K562 (cell line): ENCODE measurements around the gene ANKMY1. TPM values are rescaled to one million over a fixed set of nuclear protein-coding genes. Genes with fewer than 3 reads are reported as not detected.

Experiments used
- ATAC-seq: fragments of 200-7000 bp; cut with Tn5 transposase; 3 replicates; pipeline ENCODE4 v1.9.1; 2020; ENCODE audit warnings: moderate library complexity
- BruUV-seq: library from RNA; stranded (reverse); fragments of 400-500 nt; replicated peaks from 2 replicates; lab custom pipeline; 2021; lab: Mats Ljungman, UMichigan
- CTCF ChIA-PET: fragments of 300-600 bp; formaldehyde crosslinking; extraction: SDS; loops from one replicate; lab custom pipeline; 2021; ENCODE audit warnings: low intra/inter-chr PET ratio; lab: Yijun Ruan, JAX
- POLR2A ChIA-PET: fragments of 300-600, 350-650 bp; sonication (Branson Sonifier 250); formaldehyde crosslinking; extraction: SDS; loops from one replicate; lab custom pipeline; 2021; ENCODE audit warnings: antibody characterized with exemption, inconsistent platforms; lab: Yijun Ruan, JAX
- DNase-seq, 4 experiments: peaks; one replicate each; pipeline versions ENCODE4 v3.0.0 to v3.0.0-alpha.2; 2011 to 2018; ENCODE audit warnings: low spot score in 3 of 4, mixed read lengths in 3 of 4; ENCODE audit errors: extremely low read depth in 1 of 4
- FAIRE-seq: peaks from 2 replicates; lab custom pipeline; 2011; peaks lifted over from hg19 to GRCh38; lab: Jason Lieb, UNC
- H2AFZ ChIP-seq: 2 replicates; pipeline ENCODE4 v1.6.0; 2011; ENCODE audit warnings: low read depth, low read length, control low read depth, inconsistent platforms
- H3K27ac ChIP-seq: fragments of 200-600 bp; 3 replicates; pipeline ENCODE4 v1.8.0; 2011; ENCODE audit warnings: low read depth, mild to moderate bottlenecking, control low read depth, inconsistent platforms, low read length, moderate library complexity, mixed read lengths; ENCODE audit errors: extremely low read depth
- H3K27me3 ChIP-seq, 2 experiments: fragments of 300-600 bp in 1 of 2; 2 replicates in 1 of 2; 3 replicates in 1 of 2; pipeline versions ENCODE4 v1.6.0 to v1.8.0; 2011; ENCODE audit warnings: inconsistent platforms in 2 of 2, low read length in 2 of 2, mild to moderate bottlenecking in 1 of 2, mixed read lengths in 1 of 2, moderate library complexity in 1 of 2; ENCODE audit not compliant: control insufficient read depth in 2 of 2, insufficient read depth in 2 of 2
- H3K36me3 ChIP-seq: fragments of 300-600 bp; 3 replicates; pipeline ENCODE4 v1.8.0; 2011; ENCODE audit warnings: mild to moderate bottlenecking, low read length, inconsistent platforms; ENCODE audit not compliant: control insufficient read depth, insufficient read depth
- H3K4me1 ChIP-seq, 2 experiments: fragments of 200-600 bp in 1 of 2; replicated peaks in 1 of 2; 2 replicates in 1 of 2; 3 replicates in 1 of 2; pipeline versions ENCODE4 v1.5.1 to v1.8.0; 2011; ENCODE audit warnings: inconsistent platforms in 2 of 2, low read length in 2 of 2, mild to moderate bottlenecking in 1 of 2, mixed read lengths in 1 of 2, moderate library complexity in 1 of 2; ENCODE audit not compliant: control insufficient read depth in 2 of 2, insufficient read depth in 2 of 2
- H3K4me2 ChIP-seq: 2 replicates; pipeline ENCODE4 v1.6.1; 2011; ENCODE audit warnings: low read length, control low read depth, inconsistent platforms, mixed read lengths; ENCODE audit not compliant: insufficient read depth
- H3K4me3 ChIP-seq: fragments of 200-600 bp; sonication (generic), shearing (Covaris generic); 2 replicates; pipeline ENCODE4 v1.5.1; 2016; ENCODE audit warnings: control low read depth, inconsistent platforms
- H3K79me2 ChIP-seq: fragments of 200-600 bp; 3 replicates; pipeline ENCODE4 v1.8.0; 2011; ENCODE audit warnings: low read length, inconsistent platforms; ENCODE audit not compliant: control insufficient read depth, insufficient read depth
- H3K9ac ChIP-seq, 2 experiments: 2 replicates each; pipeline versions ENCODE4 v1.6.0 to v1.6.1; 2011; ENCODE audit warnings: low read depth in 2 of 2, low read length in 2 of 2, control low read depth in 1 of 2, inconsistent platforms in 1 of 2, mild to moderate bottlenecking in 1 of 2, mixed read lengths in 1 of 2; ENCODE audit not compliant: insufficient read depth in 1 of 2
- H3K9me1 ChIP-seq: one replicate; pipeline ENCODE4 v1.6.0; 2011; ENCODE audit warnings: inconsistent platforms, mild to moderate bottlenecking, low read length, moderate library complexity; ENCODE audit not compliant: control insufficient read depth, insufficient read depth
- H3K9me3 ChIP-seq: replicated peaks from 2 replicates; pipeline ENCODE4 v1.5.1; 2011; ENCODE audit warnings: low read depth, low read length, inconsistent platforms; ENCODE audit not compliant: control insufficient read depth, insufficient read depth
- H4K20me1 ChIP-seq: replicated peaks from 2 replicates; pipeline ENCODE4 v1.6.1; 2011; ENCODE audit warnings: low read length, inconsistent platforms, mixed read lengths; ENCODE audit not compliant: control insufficient read depth, insufficient read depth
- CTBP1 ChIP-seq: fragments of 450-650 bp; IDR thresholded peaks from 2 replicates; pipeline ENCODE4 v1.6.1; 2016; ENCODE audit warnings: borderline replicate concordance
- ELF2 ChIP-seq: fragments of 250-450 bp; sonication (Bioruptor Pico); IDR thresholded peaks from 2 replicates; pipeline ENCODE4 v1.5.0; 2021; ENCODE audit warnings: mild to moderate bottlenecking
- HDAC6 ChIP-seq: IDR thresholded peaks from 2 replicates; pipeline ENCODE4 v1.6.1; 2012; ENCODE audit warnings: low read depth, mild to moderate bottlenecking, control low read depth, inconsistent platforms, low read length, moderate library complexity
- LCOR ChIP-seq: sonication (generic); formaldehyde crosslinking; IDR thresholded peaks from 2 replicates; pipeline ENCODE4 v1.8.0; 2022; ENCODE audit warnings: mild to moderate bottlenecking, missing genetic modification reagents
- PHF8 ChIP-seq: fragments of 200-600 bp; sonication (generic); IDR thresholded peaks from 2 replicates; pipeline ENCODE4 v1.6.1; 2012; ENCODE audit warnings: mixed run types, mild to moderate bottlenecking, inconsistent platforms, low read length, moderate library complexity, borderline replicate concordance
- SAP30 ChIP-seq: fragments of 200-600 bp; sonication (generic); IDR thresholded peaks from 2 replicates; pipeline ENCODE4 v1.6.1; 2012; ENCODE audit warnings: borderline replicate concordance, low read depth, mild to moderate bottlenecking, moderate library complexity, low read length, control low read depth, inconsistent platforms; ENCODE audit not compliant: insufficient read depth, poor library complexity, severe bottlenecking
- WGBS: fragments of 100-300 bp; shearing (Covaris generic); methylation state at CpG from one replicate; pipeline ENCODE4 v1.1.6; 2016; ENCODE audit warnings: low coverage, mixed read lengths; ENCODE audit not compliant: insufficient coverage; ENCODE audit errors: missing lambda C conversion rate; 5-methylcytosine and 5-hydroxymethylcytosine counted together
- in situ Hi-C: fragments of 300-500 bp; cut with MboI; formaldehyde crosslinking; loops from 4 replicates; pipeline ENCODE4 v1.15.0; 2018; ENCODE audit warnings: inconsistent platforms, mixed read lengths
- intact Hi-C: fragments of 100-400 bp; cut with micrococcal nuclease; formaldehyde crosslinking; loops from 2 replicates; pipeline ENCODE4 v1.14.2; 2022
- polyA plus RNA-seq, 8 experiments: library from polyadenylated mRNA; depleted of rRNA in 4 of 8; stranded (reverse) in 5 of 8; unstranded in 3 of 8; fragments of >200 nt; fragmentation: Nextera tagmentation in 2 of 8; fragmentation: Illumina TruSeq in 1 of 8; extraction: Ambion mirVana in 2 of 8; extraction: Trizol in 1 of 8; gene quantifications; 2 replicates each; pipeline versions ENCODE4 v1.2.1 to v1.2.3, GENCODE V29; 2011 to 2014; ENCODE audit warnings: inconsistent platforms in 1 of 8, missing spikeins in 1 of 8
- total RNA-seq, 7 experiments: library from RNA; depleted of rRNA in 6 of 7; stranded (reverse); fragments of >200 nt in 6 of 7; fragmentation: Illumina TruSeq in 2 of 7; extraction: Trizol in 2 of 7; gene quantifications; 2 replicates each; pipeline versions ENCODE4 v1.2.1 to v1.2.3, GENCODE V29; 2011 to 2021; ENCODE audit warnings: low replicate concordance in 1 of 7
- TF ChIP-seq, protein P1 (sequence below): sonication (generic); formaldehyde crosslinking; IDR thresholded peaks from 2 replicates; pipeline ENCODE4 v1.8.0; 2023; ENCODE audit warnings: mild to moderate bottlenecking, missing genetic modification reagents
- TF ChIP-seq, protein P2 (sequence below), 3 experiments: fragments of 200-800 bp in 1 of 3; fragments of 250-450 bp in 1 of 3; fragments of 450-650 bp in 1 of 3; sonication (Bioruptor Pico) in 1 of 3; sonication (Bioruptor generic) in 1 of 3; formaldehyde crosslinking in 1 of 3; IDR thresholded peaks; 2 replicates each; pipeline versions ENCODE4 v1.6.1 to v1.8.0; 2016 to 2022; ENCODE audit warnings: mild to moderate bottlenecking in 2 of 3, missing genetic modification characterization in 2 of 3, missing compliant biosample characterization in 1 of 3, moderate library complexity in 1 of 3

Gene ANKMY1
- total and polyA plus RNA-seq, 9 of the 15 experiments (the other 6 are each of a cell fraction or from before 2014, with no cell fraction given) = 0.75 to 15.1 (median 11.7) TPM

DNA sequence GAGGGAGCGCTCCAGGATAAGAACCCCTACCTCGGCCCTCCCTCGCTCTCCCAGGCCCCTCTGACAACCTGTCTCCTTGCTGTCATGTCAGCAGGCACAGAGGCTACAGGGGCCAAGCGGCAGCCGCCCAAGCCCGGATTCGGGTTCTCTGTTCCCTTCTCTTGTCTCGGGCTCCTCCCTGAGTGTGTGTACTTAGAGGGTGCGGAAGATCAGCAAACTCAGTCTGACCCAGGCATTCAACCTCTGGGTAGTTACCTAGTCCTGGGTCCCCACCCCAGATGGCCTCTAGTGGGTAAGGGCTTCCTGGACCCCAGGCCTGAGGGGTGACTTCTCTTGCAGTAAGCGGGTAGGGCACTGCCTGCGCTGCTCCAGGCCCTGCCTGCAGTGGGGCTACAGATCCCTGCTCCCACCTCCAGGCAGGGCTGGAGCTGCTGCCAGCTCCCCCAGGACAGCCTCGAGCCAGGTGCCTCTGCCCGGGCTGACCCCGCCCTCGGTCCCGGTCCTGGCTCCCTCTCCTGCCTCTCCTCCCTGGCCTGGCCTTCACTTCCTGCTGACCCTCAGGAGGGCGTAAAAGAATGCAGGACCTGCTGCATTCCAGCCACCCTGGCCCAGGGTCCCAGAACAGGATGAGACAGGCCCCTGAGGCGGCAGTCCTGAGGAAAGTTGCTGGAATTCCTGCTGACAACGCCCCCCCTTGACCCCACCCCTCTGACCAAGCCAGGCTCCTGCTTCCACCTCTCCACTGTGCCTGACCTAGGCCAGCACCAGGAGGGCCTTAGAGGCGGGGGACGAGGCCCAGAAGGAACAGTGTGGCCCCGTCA is 100.4 kb downstream of the ANKMY1 start (continued):
- TF ChIP-seq LCOR (CRISPR knock-in tag) = no peak
- TF ChIP-seq CTBP1 = no peak
- TF ChIP-seq SAP30 = no peak
- no peak for TF ChIP-seq HDAC6

DNA sequence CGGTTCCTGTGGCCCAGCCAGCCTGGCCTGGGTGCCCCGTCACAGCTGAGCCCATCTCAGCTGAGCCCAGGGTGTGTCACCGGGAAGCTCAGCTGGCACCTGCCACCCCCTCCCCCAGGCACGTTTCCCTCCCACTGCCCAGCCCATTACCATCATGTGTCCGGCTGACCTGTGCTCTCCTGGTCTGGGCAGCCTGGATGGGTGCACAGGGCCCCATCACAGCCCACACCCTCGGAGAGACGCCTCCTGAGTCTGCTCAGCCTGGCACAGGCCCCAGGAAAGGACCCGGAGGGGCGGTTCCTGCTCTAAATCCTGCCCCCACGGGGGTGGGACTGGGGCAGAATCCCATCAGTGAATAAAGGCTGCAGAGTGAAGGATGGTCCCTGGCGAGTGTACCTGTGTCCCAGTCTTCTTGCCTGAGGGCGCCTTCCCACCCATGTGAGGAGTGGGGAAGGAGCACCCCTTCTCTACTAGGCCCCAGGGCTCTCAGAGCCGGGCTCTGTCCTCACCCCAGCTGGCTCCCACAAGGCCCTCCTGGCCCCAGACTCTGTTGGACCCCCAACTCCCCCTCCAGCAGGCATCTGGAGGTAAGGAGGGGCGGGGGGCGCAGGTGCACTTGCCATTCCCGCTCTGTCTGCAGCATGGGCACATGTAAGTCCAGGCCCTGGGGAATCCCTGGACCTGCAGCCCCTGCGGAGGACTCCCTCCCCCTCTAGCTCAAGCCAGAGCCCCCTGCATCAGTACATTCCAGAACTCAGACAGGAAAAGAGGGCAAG is 101.2 kb downstream of the ANKMY1 start:
- intact Hi-C loops = no loop called here
- BruUV-seq = no TSS peak
- CTCF ChIA-PET = no interaction called here
- TF ChIP-seq ELF2 (CRISPR knock-in tag) (no peak), PHF8 (no peak)
- TF ChIP-seq, protein P1, sequence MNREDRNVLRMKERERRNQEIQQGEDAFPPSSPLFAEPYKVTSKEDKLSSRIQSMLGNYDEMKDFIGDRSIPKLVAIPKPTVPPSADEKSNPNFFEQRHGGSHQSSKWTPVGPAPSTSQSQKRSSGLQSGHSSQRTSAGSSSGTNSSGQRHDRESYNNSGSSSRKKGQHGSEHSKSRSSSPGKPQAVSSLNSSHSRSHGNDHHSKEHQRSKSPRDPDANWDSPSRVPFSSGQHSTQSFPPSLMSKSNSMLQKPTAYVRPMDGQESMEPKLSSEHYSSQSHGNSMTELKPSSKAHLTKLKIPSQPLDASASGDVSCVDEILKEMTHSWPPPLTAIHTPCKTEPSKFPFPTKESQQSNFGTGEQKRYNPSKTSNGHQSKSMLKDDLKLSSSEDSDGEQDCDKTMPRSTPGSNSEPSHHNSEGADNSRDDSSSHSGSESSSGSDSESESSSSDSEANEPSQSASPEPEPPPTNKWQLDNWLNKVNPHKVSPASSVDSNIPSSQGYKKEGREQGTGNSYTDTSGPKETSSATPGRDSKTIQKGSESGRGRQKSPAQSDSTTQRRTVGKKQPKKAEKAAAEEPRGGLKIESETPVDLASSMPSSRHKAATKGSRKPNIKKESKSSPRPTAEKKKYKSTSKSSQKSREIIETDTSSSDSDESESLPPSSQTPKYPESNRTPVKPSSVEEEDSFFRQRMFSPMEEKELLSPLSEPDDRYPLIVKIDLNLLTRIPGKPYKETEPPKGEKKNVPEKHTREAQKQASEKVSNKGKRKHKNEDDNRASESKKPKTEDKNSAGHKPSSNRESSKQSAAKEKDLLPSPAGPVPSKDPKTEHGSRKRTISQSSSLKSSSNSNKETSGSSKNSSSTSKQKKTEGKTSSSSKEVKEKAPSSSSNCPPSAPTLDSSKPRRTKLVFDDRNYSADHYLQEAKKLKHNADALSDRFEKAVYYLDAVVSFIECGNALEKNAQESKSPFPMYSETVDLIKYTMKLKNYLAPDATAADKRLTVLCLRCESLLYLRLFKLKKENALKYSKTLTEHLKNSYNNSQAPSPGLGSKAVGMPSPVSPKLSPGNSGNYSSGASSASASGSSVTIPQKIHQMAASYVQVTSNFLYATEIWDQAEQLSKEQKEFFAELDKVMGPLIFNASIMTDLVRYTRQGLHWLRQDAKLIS (CRISPR knock-in tag) = no peak
- TF ChIP-seq, protein P2, sequence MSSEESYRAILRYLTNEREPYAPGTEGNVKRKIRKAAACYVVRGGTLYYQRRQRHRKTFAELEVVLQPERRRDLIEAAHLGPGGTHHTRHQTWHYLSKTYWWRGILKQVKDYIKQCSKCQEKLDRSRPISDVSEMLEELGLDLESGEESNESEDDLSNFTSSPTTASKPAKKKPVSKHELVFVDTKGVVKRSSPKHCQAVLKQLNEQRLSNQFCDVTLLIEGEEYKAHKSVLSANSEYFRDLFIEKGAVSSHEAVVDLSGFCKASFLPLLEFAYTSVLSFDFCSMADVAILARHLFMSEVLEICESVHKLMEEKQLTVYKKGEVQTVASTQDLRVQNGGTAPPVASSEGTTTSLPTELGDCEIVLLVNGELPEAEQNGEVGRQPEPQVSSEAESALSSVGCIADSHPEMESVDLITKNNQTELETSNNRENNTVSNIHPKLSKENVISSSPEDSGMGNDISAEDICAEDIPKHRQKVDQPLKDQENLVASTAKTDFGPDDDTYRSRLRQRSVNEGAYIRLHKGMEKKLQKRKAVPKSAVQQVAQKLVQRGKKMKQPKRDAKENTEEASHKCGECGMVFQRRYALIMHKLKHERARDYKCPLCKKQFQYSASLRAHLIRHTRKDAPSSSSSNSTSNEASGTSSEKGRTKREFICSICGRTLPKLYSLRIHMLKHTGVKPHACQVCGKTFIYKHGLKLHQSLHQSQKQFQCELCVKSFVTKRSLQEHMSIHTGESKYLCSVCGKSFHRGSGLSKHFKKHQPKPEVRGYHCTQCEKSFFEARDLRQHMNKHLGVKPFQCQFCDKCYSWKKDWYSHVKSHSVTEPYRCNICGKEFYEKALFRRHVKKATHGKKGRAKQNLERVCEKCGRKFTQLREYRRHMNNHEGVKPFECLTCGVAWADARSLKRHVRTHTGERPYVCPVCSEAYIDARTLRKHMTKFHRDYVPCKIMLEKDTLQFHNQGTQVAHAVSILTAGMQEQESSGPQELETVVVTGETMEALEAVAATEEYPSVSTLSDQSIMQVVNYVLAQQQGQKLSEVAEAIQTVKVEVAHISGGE (CRISPR knock-in tag; IDR thresholded peaks at IDR 0.05) = no peak

More for the DNA sequence above, 101.2 kb downstream of the ANKMY1 start:
- Histone ChIP-seq H3K9ac (no peak overlapping the region), H3K4me2 (no peak overlapping the region), H3K27ac (no peak overlapping the region), H3K27me3 (peaks cover 0 to 44% of the 10 kb centered on the region in 2 experiments; a peak in 3 of 5 replicates), H4K20me1 (0 out of 2 replicates have a peak, but pooled peaks cover 5% of the 10 kb centered on the region), H3K9me1 (no peaks in the 10 kb centered on the region), H3K4me1 (peaks cover 0 to 48% of the 10 kb centered on the region in 2 experiments; a peak in 2 of 5 replicates), H2AFZ (no peak overlapping the region), H3K79me2 (no peaks in the 10 kb centered on the region), H3K36me3 (no peaks in the 10 kb centered on the region), H3K9me3 (no peaks in the 10 kb centered on the region), H3K4me3 (no peak overlapping the region)
- 3% methylated on average over 10 of the region's 17 CpGs for WGBS
- FAIRE-seq (no peak), ATAC-seq (no peak), DNase-seq (no peak)
- in situ Hi-C loops = no loop called here
- POLR2A ChIA-PET = interaction anchor here (0.6 kb wide), 1 partner anchor 1854 kb away, joined by 3 read pairs; no protein-coding TSS in a partner anchor
